Uterus (tissue), 4 donors: ENCODE results near the gene FNBP1. TPM values are rescaled to one million over a fixed set of nuclear protein-coding genes. Genes with fewer than 3 reads are reported as not detected.

Source experiments
- DNase-seq, 2 donors: peaks; one replicate each; pipeline ENCODE4 v3.0.0-alpha.2; 2019 to 2020
- H3K27ac ChIP-seq, 2 donors: fragments of 200-600 bp; sonication (generic); 1 replicate in 1 of 2; 2 replicates in 1 of 2; pipeline ENCODE4 v1.5.1; 2016 to 2018
- H3K27me3 ChIP-seq, 2 donors: fragments of 200-600 bp; sonication (generic); one replicate each; pipeline ENCODE4 v1.5.1; 2018 to 2019; ENCODE audit warnings: control low read depth in 1 of 2
- H3K36me3 ChIP-seq, 2 donors: fragments of 200-600 bp; sonication (generic); one replicate each; pipeline ENCODE4 v1.5.1; 2019; ENCODE audit warnings: control low read depth in 1 of 2
- H3K4me1 ChIP-seq, 2 donors: fragments of 200-600 bp; sonication (generic); one replicate each; pipeline ENCODE4 v1.5.1; 2018 to 2019; ENCODE audit warnings: control low read depth in 1 of 2
- H3K4me3 ChIP-seq, 2 donors: fragments of 200-600 bp; sonication (generic); 1 replicate in 1 of 2; 2 replicates in 1 of 2; pipeline ENCODE4 v1.5.1; 2018 to 2019; ENCODE audit warnings: mild to moderate bottlenecking in 1 of 2
- H3K9me3 ChIP-seq, 2 donors: fragments of 200-600 bp; sonication (generic); one replicate each; pipeline ENCODE4 v1.5.1; 2019; ENCODE audit warnings: control low read depth in 1 of 2
- POLR2A ChIP-seq, 2 donors: fragments of 450-650 bp; IDR thresholded peaks; one replicate each; pipeline ENCODE4 v1.6.1; 2016; ENCODE audit warnings: antibody characterized with exemption in 2 of 2, mild to moderate bottlenecking in 1 of 2, moderate library complexity in 1 of 2
- intact Hi-C: fragments of 100-400 bp; cut with DNase I; formaldehyde crosslinking; loops from one replicate; pipeline ENCODE4 v1.15.1; 2023; ENCODE audit warnings: low total_unique reads
- total RNA-seq, 4 donors: library from RNA; depleted of rRNA in 3 of 4; stranded (reverse); fragments of >200 nt in 3 of 4; gene quantifications; one replicate each; pipeline versions ENCODE4 v1.1.0 to v1.2.4, GENCODE V29; 2014 to 2023
- TF ChIP-seq, protein P1 (sequence below), 4 experiments: fragments of 200-600 bp in 2 of 4; fragments of 450-650 bp in 2 of 4; sonication (generic) in 2 of 4; IDR thresholded peaks; one replicate each; pipeline ENCODE4 v1.5.1; 2016 to 2019; ENCODE audit warnings: antibody characterized with exemption in 4 of 4, mild to moderate bottlenecking in 2 of 4, moderate library complexity in 1 of 4
- donor health status: DM: yes; HTN: yes; CAD: no.

FNBP1 gene
- total RNA-seq, 4 donors from 2014 or later, result 18.5 to 102 (median 77.2) TPM

DNA sequence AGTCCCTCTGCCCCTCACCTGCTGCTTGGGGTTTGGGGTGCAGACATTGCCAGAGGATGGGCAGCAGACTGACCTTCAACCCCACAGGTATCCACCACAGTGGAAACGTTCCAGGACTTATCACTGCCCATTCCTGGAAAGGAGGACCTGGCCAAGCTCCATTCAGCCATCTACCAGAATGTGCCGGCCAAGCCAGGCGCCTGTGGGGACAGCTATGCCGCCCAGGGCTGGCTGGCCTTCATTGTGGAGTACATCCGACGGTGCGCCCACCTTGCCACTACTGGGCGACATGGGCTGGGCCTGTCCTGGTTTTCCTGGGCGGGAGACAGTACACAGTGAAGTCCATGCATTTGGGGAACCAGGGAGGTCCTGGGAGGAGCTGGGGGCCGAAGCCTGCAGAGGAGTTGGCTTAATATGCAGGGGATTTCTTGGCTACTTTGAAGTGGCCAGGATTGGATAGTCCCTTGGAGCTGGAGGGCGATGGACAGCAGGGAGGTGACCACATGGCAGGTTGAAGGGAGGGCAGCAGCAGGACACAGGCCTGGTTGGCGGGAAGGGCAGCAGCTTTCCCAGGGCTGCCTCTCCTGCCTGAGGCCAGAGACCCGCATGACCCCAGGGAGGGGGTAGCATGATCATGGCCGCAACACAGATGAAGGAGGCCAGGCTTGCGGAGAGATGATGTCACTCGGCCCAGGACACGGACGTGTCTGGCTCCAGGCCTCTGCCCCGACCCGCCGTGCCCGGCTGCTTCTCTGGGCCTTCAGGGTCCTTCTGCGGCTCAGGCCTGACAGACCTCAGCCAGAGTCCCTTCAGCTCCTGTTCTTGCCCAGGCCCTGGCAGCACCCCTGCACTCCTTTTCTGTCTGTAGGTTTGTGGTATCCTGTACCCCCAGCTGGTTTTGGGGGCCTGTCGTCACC, 173.1 kb downstream of the FNBP1 start:
- H3K27me3 ChIP-seq, result no peaks in the 10 kb centered on the region
- no peaks in the 10 kb centered on the region for H3K9me3 ChIP-seq
- DNase-seq, result no peak
- no peak overlapping the region for H3K4me3 ChIP-seq
- intact Hi-C loops, result no loop called here
- no peaks in the 10 kb centered on the region for H3K4me1 ChIP-seq
- H3K36me3 ChIP-seq, result no peaks in the 10 kb centered on the region
- TF ChIP-seq POLR2A (IDR thresholded peaks at IDR 0.05), result no peak
- TF ChIP-seq, protein P1, sequence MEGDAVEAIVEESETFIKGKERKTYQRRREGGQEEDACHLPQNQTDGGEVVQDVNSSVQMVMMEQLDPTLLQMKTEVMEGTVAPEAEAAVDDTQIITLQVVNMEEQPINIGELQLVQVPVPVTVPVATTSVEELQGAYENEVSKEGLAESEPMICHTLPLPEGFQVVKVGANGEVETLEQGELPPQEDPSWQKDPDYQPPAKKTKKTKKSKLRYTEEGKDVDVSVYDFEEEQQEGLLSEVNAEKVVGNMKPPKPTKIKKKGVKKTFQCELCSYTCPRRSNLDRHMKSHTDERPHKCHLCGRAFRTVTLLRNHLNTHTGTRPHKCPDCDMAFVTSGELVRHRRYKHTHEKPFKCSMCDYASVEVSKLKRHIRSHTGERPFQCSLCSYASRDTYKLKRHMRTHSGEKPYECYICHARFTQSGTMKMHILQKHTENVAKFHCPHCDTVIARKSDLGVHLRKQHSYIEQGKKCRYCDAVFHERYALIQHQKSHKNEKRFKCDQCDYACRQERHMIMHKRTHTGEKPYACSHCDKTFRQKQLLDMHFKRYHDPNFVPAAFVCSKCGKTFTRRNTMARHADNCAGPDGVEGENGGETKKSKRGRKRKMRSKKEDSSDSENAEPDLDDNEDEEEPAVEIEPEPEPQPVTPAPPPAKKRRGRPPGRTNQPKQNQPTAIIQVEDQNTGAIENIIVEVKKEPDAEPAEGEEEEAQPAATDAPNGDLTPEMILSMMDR (IDR thresholded peaks at IDR 0.05), result no peak
- no peak overlapping the region for H3K27ac ChIP-seq

DNA sequence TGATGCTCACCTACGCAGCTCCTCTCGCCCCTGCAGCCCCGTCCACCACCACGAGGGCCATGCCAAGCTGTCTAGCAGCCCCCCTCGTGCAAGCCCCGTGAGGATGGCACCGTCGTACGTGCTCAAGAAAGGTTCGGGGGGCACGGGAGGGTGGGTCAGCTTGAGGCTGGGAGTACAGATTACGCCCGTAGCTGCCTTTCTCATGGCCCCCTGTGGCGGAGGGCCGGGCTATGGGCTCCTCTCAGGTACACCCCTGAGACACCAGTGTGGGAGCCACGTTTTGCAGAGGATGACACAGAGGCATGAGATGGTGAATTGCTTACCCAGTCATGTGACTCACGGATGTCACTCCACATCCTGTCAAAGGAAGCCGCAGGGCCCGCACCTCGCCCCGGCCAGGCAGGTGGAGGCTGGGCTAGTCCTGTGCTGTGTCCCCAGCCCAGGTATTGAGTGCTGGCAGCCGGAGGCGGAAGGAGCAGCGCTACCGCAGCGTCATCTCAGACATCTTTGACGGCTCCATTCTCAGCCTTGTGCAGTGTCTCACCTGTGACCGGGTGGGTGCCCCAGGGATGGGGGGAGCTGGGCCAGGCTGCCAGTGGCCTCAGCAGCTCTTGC, 174.0 kb downstream of the FNBP1 start:
- no peaks in the 10 kb centered on the region for H3K27me3 ChIP-seq
- intact Hi-C loops, result no loop called here
- H3K27ac ChIP-seq, result no peak overlapping the region
- DNase-seq, result no peak
- H3K4me1 ChIP-seq, result no peaks in the 10 kb centered on the region
- no peaks in the 10 kb centered on the region for H3K36me3 ChIP-seq
- H3K4me3 ChIP-seq, result no peak overlapping the region
- H3K9me3 ChIP-seq, result no peaks in the 10 kb centered on the region
- TF ChIP-seq POLR2A (IDR thresholded peaks at IDR 0.05), result no peak
- TF ChIP-seq, protein P1 (IDR thresholded peaks at IDR 0.05), result no peak

DNA sequence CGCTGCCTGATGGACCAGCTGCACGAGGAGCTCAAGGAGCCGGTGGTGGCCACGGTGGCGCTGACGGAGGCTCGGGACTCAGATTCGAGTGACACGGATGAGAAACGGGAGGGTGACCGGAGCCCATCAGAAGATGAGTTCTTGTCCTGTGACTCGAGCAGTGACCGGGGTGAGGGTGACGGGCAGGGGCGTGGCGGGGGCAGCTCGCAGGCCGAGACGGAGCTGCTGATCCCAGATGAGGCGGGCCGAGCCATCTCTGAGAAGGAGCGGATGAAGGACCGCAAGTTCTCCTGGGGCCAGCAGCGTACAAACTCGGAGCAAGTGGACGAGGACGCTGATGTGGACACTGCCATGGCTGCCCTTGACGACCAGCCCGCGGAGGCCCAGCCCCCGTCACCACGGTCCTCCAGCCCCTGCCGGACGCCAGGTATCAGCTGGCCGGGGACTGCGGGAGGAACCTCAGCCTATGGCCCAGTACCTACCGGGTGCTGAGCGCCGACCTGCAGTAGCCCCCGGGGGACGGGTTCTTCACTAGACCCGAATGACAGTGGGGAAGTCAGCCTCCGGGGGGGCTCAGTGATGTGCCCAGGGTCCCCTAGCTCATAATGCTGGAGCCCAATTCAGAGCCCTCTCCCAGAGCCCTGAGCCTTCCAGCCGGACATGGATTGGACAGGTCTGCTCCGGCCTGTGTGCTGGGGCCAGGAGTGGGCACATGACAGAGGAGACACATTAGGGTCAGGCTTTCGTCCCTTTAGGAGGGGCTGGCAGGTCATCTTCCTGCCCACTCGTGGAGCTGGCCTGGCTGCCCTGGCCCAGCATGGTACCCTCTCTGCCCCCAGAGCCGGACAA, 174.7 kb downstream of the FNBP1 start:
- H3K4me1 ChIP-seq, result no peaks in the 10 kb centered on the region
- H3K36me3 ChIP-seq, result no peaks in the 10 kb centered on the region
- no peaks in the 10 kb centered on the region for H3K9me3 ChIP-seq
- no peak overlapping the region for H3K4me3 ChIP-seq
- H3K27ac ChIP-seq, result no peak overlapping the region
- TF ChIP-seq, protein P1 (IDR thresholded peaks at IDR 0.05), result no peak
- TF ChIP-seq POLR2A (IDR thresholded peaks at IDR 0.05), result no peak
- intact Hi-C loops, result no loop called here
- no peaks in the 10 kb centered on the region for H3K27me3 ChIP-seq
- no peak for DNase-seq

DNA sequence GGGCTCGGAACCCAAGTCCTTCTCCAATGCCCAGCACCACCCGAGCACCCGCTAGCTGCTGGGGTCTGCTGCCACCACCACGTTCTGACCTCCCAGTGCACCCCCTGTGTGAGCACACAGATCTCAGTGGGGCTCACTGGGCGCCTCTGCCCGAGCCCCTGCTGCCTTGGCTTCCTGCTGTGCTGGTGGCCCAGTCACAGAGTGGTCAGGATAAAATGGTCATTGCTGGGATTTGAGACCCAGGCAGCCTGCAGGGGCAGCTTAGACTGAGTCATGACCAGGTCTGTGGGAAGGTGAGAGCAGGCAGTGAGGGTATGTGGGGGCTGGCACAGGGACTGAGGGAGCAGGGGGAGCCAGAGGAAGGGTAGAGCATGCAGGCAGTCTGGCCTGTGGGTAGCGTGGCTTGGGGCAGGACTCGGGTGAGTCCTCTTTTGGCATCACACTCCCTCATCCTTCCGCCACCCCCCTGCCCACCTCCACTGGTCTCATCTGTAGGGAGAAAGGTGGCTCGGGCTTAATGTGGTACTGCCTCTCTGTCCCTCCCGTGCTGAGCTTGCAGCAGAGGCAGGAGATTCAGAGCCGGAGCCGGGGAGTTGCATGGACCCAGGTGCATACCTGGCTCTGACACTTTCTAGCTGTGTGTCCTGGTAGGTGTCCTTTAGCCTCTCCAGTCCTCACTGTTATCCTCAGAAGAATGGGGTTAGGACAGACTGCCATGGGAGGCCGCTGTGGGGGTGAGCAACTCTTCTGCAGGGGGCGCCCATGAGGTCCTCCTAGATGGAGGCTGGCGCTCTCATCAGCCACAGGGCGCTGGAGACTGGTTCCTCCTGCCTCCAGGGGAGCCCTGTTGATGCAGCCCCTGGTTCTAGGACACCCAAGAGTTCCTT, 175.6 kb downstream of the FNBP1 start:
- H3K9me3 ChIP-seq, result no peaks in the 10 kb centered on the region
- TF ChIP-seq POLR2A (IDR thresholded peaks at IDR 0.05), result no peak
- TF ChIP-seq, protein P1 (IDR thresholded peaks at IDR 0.05), result no peak
- H3K4me3 ChIP-seq, result no peak overlapping the region
- DNase-seq, result no peak
- H3K36me3 ChIP-seq, result no peaks in the 10 kb centered on the region
- H3K4me1 ChIP-seq, result no peaks in the 10 kb centered on the region
- no peak overlapping the region for H3K27ac ChIP-seq
- intact Hi-C loops, result no loop called here
- H3K27me3 ChIP-seq, result no peaks in the 10 kb centered on the region
